HG02571 (cell line): ENCODE data around the gene CRTC2.
A peak's percentile ranks its signal among the peaks of the same experiment; 100 is the strongest.

Source experiments
- ATAC-seq: cut with Tn5 transposase; IDR thresholded peaks from one replicate; pipeline ENCODE4 v1.9.1; 2021; ENCODE audit warnings: mild to moderate bottlenecking, moderate library complexity; ENCODE audit not compliant: unreplicated experiment

Gene CRTC2

DNA sequence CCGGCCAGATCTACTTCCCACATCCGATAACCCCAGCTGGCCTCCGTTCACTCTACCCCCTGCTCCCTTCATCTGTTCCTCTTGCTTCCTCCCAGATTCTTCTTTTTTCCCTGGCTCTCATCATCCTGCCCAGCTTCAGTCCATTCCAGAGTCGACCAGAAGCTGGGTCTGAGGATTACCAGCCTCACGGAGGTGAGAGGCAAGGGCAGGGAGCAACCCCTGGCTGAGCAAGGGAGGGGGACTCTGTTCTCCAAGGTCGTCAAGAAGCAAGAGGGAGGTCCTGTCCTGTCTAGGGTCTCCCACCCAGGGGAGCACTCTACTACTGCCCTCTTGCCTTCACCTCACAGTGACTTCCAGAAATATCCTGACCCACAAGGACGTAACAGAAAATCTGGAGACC is 15.1 kb upstream of the CRTC2 start:
- no peak for ATAC-seq

DNA sequence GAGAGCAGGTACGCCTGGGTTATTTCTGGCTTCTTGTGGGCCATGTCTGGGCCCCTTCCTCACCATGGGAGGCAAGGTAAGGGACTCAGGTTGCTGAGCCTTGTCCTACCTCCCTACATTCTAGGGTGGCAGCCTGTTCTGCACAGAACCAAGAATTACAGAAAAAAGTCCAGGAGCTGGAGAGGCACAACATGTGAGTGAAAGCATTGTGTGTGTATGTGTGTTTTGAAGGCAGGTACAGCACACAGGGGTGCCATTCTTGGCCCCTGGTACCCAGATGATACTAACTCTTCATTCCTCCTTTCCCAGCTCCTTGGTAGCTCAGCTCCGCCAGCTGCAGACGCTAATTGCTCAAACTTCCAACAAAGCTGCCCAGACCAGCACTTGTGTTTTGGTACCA is 14.7 kb upstream of the CRTC2 start:
- ATAC-seq = no peak

DNA sequence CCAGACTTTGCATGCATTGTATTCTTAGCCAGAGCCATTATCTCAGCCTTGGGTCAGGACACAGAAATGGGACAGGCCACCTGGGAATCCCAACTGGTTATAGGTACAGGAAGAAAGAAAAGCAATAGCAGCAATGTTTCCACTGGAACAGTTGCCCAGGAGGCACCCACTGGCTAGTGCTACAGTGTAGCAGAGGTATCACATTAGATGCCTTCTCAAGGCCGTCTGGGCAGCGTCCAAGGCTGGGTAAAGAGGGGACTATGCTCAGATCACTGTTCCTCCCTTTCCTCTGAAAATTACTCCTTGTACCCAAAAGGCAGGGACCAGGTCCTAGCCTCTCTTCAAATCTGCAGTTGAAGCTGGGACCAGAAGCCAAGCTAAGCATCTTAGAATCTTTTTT is 11.9 kb upstream of the CRTC2 start:
- no peak for ATAC-seq

DNA sequence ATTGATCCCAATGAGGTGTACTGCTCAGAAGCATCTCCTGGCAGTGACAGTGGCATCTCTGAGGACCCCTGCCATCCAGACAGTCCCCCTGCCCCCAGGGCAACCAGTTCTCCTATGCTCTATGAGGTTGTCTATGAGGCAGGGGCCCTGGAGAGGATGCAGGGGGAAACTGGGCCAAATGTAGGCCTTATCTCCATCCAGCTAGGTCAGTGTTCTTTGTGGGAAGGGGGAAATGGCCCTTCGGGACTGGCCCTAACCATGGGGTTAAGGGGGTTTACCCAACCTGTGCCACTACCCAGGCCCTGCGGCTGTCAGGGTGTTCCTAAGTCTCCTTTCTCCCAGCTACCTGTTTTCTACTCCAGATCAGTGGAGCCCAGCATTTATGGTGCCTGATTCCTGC is 10.6 kb upstream of the CRTC2 start:
- no peak for ATAC-seq

DNA sequence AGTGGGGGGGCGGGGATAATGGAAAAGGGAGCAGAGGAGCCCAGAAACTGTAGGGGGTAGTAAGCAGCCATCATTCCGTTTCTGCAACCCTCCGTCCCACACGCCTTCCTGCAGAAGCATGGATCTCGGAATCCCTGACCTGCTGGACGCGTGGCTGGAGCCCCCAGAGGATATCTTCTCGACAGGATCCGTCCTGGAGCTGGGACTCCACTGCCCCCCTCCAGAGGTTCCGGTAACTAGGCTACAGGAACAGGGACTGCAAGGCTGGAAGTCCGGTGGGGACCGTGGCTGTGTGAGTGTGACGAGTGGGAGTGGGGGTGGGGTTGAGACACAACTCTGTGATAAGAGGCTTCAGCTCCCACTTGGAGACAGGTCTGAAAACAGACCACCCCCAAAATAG is 10.0 kb upstream of the CRTC2 start:
- ATAC-seq = no peak

DNA sequence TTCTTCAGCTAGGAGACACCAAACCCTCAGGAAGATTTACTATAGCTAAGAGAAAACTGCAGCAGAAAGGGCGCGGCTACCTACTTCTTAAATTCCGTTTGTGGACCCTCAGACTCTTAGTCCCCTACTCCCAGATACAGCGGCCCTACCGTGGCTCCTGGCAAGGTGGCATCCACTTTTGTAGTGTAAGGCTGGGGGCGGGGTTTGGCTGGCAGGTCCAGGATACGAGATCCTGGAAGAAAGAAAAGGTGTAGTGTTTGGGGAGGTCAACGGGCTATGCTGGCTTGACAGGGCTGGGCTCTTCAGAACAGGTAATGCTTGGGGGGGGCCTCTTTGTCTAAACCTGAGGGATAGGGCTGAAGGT is 9.6 kb upstream of the CRTC2 start:
- no peak for ATAC-seq

DNA sequence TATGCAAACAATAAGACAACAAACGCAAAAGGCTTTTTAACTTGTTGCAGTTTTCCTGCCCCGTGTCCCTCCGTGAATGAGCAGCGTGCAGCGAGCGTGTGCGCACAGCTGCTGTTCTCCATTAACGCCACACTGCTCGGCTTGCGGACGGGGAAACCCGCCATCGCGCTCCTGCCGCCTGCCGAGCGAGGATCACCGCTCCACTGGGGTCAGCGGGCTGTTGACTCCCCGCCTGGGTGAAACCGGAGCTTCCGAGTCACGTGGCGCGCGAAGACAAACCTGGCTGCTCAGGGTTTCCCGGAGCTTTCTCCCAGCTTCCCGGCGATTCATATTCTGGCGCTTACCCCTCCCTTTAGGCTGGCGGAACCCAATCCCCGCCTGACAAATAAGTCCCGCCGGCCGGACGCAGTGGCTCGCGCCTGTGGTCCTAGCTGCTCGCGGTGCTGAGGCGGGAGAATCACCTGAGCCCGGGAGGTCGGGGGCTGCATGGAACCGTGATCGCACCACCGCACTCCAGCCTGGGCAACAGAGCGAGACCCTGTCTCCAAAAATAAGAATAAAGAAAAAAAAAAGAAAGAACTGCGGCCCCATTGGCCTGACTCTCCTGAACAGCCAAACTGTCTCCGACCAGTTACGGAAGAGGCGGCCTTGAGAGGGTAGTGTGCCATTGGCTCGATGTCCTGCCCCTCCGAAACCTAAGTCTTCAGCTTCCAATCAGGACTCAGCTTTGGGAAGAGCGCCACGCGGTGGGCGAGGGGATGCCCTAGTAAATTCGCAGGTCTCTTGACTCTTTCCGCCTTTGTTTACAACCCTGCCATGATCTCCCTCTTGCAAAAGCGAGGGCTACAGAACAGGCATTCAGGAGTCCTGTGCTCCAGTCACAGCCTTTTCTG is 8.9 kb upstream of the CRTC2 start, which contains the start of gene CREB3L4:
Gene CREB3L4 (plus strand): TSS at position 796 of the 893 bp plus-strand sequence. CDS start 624 bp downstream, outside the sequence.
- peak; percentile 73 for ATAC-seq

DNA sequence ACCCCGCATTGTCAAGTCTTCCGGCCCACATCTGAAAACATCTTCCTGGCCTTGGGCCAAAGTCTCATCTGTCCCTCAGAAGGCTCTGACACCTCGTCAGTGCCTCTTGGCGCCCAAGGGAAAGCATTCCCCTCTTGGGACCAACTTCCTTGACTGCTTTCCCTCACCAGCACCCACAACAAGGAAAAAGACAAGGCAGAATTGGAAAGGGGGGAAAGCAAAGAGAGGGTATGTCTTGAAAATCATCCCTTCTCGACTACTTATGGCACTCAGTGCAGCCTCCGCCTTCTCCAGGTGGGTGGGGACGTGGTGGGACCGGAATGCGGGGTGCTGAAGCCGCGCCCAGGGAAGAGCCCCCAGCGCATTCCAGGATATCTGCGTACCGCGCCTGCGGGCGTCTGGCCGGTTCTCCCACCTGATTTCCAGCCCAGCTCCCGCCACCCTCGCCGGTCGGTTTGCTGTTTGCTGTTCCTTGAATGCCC is 5.5 kb upstream of the CRTC2 start:
- ATAC-seq = no peak

DNA sequence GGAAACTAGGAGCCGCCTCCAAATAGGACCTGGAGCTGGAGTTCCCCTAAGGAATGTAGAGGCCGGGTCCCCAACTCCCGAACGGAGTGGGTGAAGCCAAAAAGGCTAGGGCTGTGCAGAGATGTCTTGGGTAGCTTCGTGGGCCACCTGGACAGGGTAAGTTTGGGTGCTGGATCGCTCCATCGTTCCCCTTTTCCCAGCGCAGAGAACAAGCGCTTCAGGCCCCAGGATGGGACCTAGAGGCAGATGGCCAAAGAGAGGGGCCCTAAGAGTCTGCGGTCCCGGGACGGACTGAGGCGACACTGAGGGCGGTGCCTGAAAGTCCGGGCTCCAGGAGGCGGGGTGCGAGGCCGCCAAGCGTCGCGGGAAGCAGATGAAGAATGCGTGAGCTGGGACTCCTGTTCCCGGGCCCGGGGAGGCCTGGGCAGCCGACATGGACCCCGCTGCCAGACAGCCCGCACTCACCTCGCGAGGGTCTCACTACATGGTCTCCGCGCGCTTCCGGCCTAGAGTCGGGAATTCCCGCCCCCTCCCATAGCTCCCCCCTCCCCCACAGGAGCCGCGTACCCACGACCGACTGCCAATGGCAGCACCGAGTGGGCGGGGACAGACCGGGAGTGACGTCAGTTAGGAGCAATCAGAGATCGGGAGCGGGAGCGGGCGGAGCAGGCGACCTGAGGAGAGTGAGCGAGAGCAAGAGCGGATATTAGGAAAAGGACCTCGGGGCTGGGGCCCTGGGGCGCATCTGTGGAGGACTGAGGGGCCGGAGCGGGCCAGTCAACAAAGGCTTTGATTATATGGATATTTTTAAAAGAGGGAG is 4.8 kb upstream of the CRTC2 start, which contains the start of gene SLC39A1:
Gene SLC39A1 (minus strand): TSS at position 508 of the 820 bp plus-strand sequence. CDS start 822 bp downstream, outside the sequence.
- peak; percentile 49 for ATAC-seq

DNA sequence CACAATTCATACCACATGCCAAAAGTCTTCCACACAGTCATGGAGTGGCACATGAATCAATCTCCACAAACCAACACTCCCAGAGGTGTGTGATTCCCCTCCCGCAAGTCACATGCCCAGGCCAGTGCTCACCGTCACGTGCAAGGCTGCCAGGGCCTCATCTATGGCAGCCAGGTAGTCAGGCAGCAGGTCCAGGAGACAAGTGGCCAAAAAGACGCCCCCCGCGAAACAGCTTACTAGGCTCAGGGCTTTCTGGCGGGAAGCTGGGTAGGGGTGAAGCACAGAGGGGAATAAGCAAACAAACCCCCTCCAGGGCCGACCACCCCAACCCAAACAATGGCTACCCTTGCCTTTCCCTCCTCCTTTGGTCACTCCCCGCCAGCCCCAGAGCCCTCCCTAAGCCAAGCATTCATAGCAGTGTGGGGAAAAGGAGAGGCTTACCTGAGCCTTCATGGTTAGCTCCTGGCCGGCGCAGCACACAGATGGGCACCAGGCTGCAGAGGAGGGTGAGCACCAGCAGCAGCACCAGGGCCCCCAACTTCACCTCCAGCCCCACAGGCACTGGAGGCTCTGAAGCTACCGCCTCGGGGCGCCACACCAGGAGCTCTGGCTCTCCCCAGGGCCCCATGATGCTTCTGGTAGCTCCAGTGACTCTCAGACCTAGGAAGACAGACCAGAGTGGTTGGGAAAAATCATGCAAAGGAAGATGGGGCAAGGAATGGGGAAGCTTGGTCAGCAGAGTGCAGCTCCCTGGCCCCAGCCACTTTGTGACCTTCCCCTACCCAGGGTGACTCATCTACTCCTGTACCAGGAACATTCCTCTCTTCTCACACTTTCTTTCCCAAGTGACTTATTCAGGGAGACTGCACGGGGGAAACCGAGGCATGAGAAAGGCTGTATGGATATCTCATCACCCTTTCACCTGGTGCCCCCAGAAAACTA is 3.9 kb upstream of the CRTC2 start:
- no peak for ATAC-seq

DNA sequence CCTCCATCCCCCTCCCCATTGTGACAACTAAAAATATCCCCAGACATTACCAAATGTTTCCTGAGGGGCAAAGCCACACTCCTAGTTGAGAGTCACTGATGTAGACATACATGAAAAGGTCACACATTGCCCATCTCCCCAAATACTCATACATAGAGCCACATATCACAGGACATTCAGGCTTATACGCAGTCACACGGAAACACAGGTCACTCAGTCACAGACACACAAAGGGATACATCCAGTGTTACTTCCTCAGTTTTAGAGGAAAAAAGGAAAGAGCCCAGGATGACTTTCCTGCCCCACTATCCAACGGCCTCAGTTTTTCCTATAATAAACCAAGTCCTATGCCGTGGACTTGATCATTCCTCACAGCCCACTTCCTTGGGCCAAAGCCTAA is 3.0 kb upstream of the CRTC2 start:
- no peak for ATAC-seq

DNA sequence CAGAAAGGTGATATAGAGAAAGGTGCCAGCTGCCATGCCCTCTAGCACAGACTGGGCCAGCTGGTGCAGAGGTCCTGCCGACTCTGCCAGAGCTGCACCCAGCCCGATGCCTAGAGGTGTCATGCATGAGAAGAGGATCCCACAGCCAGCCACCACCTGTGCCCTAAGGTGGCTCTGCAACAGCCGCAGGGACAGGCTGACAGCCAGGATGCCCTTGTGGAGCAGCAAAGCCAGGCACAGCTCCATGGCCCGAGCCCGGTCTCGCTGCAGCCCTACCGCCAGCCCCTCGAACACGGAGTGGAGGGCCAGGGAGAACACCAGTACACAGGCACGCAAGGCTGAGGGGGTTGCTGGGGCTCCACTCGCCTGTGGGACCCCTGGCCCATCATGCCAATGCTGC is 1.8 kb upstream of the CRTC2 start:
- no peak for ATAC-seq

DNA sequence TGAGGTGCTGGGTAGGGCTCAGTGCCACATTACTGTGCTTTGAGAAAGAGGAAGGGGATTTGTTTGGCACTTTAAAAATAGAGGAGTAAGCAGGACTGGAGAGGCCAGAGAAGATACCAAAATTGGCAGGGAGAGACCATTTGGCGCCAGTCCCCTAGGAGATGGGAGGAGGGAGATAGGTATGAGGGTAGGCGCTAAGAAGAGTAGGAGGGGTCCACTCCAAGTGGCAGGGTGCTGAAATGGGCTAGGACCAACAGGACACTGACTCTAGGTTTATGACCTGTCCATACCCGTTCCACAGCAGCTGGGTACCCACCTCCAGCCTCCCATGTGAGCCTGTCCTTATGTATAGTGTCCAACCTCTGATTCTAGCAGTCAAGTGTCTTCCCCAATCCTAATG is 1.0 kb upstream of the CRTC2 start:
- ATAC-seq = no peak

DNA sequence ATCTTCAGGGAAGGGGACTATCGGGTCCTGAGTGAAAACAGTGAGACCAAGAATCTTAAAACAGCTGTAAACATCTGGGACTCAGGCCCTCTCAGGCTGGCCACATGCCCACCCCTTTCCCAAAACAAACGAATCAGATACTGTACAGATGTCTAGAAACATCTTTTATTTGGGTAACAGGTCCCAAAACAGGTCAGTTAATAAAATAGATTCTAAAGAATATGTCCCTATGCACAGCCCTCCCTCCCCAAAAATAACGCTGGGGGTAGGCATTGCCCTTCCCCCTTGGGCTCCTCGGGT is 499 bp upstream of the CRTC2 start:
- ATAC-seq = no peak

DNA sequence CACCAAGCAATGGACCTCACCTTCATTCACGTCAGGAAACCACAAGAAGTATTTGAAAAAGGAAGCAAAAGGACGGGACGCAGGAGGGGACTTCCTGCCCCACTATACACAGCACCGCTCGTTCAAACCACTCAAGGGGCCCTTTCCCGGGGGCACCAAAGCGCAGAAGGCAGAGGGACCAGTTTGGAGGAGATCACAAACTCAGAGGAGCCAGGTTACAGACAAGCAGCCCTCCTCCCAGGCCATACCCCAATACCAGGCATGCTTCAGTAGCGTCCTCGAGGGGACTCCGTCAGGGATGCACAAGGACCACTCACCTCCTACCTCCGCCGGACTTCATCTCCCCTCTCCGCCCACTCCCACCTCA is 685 bp downstream of the CRTC2 start:
- peak; percentile 8 for ATAC-seq

DNA sequence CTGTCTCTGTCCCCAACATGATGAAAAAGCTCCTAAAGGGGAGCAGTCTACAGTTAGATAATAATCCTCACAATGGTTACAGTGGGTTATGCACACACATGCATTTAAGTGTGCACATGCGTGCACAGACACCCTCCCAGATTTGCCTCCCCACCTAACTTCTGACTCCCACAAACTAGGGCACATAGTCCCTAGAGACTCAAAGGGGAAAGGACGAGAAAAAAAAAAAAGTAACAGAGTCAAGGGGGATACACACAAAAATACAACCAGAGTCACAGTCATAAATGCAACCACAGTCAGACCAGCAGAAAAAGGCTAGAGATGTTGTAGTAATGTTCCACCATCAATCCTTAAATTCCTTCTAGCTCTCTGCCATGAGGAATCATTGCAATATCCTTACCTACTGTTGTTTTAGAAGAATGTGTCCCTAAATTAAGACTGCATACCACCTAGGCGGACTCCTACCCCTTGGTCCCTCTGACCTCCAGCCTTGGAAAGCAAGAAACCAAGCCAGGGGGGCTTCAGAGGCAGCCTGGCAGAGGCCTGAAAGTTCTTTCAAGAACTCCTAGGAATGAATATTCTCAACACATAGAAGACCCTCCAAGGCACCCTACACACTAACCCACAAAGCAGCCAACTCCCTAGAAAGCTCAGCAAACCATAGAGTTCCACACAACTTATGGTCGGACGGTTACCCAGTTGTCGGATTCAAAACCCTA is 1.3 kb downstream of the CRTC2 start:
- no peak for ATAC-seq

DNA sequence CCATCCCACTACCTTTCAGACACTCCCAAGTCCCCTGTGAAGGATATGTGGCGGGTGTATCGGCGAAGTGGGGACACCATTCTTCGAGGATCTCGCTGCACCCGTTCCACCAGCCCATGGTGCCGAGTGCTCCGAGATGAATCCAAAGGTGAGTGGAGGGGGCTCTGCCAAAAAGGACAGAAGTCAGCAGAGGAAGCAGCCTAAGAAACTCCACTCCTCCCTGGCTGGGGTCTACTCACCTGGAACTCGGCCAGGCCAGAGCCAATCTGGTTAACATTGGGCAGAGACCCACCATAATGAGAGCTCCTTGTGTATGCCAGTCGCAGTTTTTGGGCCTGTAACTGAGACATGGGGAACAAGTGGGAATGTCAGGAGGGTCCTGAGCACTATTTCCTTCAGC is 3.6 kb downstream of the CRTC2 start:
- ATAC-seq = no peak

DNA sequence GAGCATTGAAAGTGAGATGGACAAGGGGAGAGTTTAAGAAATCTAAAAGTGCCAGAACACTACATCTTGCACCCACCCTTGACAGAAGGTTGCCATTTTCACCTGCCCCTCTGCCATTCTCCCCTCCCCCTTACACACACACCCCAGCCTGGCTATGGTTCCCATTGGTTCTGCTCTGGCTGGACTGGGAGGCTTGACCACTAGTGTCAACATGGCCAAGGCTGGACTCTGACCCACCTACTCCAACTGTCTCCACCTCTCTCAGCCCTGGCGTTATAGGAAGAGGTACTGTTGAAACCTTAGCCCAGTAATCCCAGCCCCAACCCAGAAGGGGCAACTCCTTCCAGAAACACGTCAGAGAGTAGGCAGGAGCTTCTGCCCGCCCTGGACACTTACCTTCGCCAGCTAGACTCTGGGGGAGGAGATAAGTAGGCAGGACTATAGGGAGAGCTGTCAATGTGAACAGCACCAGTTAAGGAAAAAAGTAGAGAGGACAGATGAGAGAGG is 4.5 kb downstream of the CRTC2 start:
- ATAC-seq = no peak

DNA sequence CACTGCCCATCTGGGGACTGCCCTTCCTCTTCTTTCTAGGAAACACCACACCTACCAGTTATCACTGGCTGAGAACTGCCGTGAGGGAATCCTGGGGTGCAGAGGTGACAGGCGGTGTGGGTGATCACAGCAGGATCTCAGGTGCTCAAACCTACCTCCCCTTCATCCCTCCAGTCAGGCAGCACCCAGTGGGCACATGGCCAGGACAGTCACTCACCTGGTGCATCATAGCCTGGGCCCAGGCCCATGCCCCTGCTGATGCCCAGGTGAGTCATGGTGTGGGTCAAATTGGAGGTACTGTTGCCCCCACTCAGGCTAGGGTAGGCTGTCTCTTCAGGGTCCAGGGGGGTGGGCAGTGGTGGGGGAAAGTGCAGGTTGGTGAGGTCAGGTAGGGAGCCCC is 6.6 kb downstream of the CRTC2 start:
- no peak for ATAC-seq

DNA sequence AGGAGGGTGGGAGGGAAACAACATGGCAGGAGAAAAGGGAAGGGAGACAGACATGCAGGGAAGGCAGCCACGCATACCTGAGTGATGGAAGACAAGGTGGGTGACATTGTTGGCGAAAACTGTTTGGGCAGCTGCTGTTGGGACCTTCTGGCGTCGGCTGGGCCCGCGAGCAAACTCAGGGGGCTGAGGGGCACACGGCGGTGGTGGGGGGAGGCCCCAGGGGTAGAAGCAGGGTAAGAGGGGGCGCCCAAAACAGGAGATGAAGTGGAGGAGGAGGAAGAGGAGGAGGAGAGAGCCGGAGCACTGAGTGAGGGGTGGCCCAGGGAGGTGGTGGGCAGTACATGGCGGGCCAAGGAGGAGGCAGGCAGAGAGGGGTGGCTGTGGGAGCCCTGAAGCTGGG is 7.2 kb downstream of the CRTC2 start:
- no peak for ATAC-seq
